KOPT-K1 (cell line): Measurements from ENCODE around the gene LENG8.

Experiments
- H3K27ac ChIP-seq: fragments of 200-600 bp; sonication (generic); 2 replicates; pipeline ENCODE4 v1.5.1; 2016; ENCODE audit warnings: antibody characterized with exemption, mild to moderate bottlenecking, low read depth, low read length; ENCODE audit not compliant: poor library complexity, severe bottlenecking
- H3K36me3 ChIP-seq: fragments of 200-600 bp; sonication (generic); 2 replicates; pipeline ENCODE4 v1.5.1; 2017; ENCODE audit warnings: antibody characterized with exemption, mild to moderate bottlenecking, low read length, moderate library complexity; ENCODE audit not compliant: insufficient read depth
- H3K9me3 ChIP-seq: fragments of 200-600 bp; sonication (generic); 2 replicates; pipeline ENCODE4 v1.5.1; 2017; ENCODE audit warnings: antibody characterized with exemption, low read length, mild to moderate bottlenecking; ENCODE audit not compliant: insufficient read depth, poor library complexity, severe bottlenecking

The LENG8 gene

DNA sequence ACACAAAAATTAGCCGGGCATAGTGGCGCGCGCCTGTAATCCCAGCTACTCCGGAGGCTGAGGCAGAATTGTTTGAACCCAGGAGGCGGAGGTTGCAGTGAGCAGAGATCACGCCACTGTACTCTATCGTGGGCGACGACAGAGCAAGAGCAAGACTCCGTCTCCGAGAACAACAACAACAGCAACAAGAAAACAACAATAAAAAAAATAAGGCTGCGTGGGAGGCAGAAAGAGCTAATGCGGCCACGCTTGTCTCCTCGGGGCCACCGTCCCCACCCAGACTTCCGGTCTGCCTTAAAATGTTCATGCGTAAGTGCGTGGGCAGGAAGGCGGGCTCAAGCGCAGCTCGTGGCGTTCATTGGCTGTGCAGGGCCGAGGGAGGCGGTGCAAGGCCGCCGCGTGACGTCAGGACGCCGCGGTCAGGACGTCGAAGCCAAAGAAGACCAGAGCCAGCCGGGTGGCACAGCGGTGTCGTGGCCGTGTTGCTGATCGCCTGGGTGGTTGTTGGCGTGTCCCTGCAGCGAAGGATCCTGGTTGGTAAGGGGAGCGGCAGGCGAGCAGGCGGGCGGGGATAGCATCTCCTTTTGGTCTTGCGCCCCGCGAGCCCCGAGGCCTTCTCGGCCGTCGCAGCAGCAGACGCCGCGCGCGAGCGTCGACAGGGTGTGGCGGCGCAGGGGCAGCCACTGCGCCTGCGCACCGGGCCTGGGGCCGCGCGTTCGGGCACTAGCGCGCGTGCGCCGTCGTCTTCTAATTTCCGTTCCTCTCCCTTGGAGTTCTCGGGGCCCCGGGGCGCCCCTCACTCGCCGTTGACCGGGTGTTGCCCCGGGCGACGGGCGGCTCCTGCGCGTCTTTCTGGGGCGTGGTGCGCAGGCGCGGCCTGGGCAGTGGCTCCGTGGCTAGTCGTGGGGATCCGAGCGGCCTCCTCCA lies at the start of gene LENG8:
Gene LENG8, plus strand, starts transcription at position 426 of the 927 bp plus-strand sequence. CDS start 2,146 bp downstream, outside the sequence.
- H3K9me3 ChIP-seq = no peaks in the 10 kb centered on the region
- H3K27ac ChIP-seq = peak within 1 kb of the TSS; percentile 89
- H3K36me3 ChIP-seq = peaks cover 51% of the 10 kb centered on the region

DNA sequence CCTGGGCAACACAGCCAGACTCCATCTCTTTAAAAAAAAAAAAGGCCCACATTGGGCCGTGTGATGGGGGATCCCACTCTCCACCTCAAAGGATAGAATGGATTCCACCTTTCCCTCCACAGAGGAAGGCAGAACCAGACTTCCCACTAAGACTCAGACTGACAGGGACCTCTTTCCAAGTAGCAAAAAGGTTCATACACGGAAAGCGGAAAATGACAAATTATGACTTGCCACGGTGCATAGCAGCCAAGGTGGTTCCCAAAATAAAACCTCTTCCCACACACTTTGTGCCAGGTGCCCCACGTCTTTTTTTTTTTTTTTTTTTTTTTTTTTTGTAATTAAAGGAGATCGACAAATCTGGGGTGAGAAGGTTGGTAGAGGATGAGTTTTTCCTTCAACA lies 48.1 kb upstream of the LENG8 start:
- H3K36me3 ChIP-seq = no peaks in the 10 kb centered on the region
- H3K9me3 ChIP-seq = no peaks in the 10 kb centered on the region
- no peak overlapping the region for H3K27ac ChIP-seq

DNA sequence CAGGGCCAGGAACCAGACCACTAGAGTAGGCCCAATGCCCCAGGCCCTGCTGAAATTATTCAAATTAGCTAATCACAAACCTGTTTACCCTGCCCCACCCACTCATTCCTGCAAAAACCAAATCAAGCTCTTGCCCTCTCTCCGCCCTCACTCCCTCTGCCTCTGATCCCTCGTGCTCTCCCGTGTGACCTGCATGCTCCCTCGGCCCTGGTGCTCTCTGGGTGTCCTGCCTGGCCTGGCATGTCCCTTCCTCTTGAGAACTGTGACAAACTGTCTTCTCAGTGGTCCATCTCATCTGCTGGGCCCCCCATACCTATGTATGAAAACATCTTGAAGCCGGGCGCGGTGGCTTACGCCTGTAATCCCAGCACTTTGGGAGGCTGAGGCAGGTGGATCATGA lies 45.9 kb upstream of the LENG8 start:
- H3K9me3 ChIP-seq = peaks cover 7% of the 10 kb centered on the region
- H3K27ac ChIP-seq = no peak overlapping the region
- H3K36me3 ChIP-seq = no peaks in the 10 kb centered on the region

DNA sequence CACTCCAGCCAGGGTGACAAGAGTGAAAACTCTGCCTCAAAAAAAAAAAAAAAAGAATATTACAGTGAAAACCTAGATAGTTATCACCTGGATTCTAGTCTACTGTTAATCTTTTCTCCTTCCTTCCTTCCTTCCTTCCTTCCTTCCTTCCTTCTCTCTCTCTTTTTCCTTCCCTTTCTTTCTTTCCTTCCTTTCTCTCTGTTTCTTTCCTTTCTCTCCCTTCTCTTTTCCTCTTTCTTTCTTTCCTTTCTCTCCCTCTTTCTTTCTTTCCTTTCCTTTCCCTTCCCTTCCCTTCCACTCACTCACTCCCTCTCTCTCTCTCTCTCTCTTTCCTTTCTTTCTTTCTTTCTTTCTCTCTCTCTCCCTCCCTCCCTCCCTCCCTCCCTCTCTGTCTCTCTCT lies 43.4 kb upstream of the LENG8 start:
- H3K36me3 ChIP-seq = no peaks in the 10 kb centered on the region
- H3K27ac ChIP-seq = no peak overlapping the region
- H3K9me3 ChIP-seq = peaks cover 16% of the 10 kb centered on the region

DNA sequence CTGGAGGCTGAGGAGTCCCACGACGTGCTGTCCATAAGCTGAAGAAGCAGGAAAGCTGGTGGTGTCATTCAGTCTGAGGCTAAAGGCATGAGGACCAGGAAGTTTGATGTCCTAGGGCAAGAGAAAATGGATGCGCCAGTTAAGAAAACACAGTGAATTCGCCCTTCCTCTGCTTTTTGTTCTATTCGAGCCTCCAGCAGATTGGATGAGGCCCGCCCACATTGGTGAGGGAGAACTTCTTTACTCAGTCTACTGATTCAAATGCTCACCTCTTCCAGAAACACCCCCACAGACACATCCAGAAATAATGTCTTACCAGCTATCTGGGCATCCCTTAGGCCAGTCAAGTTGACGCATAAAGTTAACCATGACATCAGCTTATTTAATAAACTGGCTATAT lies 41.2 kb upstream of the LENG8 start:
- Histone ChIP-seq H3K36me3 (no peaks in the 10 kb centered on the region), H3K27ac (no peak overlapping the region), H3K9me3 (peaks cover 16% of the 10 kb centered on the region)

DNA sequence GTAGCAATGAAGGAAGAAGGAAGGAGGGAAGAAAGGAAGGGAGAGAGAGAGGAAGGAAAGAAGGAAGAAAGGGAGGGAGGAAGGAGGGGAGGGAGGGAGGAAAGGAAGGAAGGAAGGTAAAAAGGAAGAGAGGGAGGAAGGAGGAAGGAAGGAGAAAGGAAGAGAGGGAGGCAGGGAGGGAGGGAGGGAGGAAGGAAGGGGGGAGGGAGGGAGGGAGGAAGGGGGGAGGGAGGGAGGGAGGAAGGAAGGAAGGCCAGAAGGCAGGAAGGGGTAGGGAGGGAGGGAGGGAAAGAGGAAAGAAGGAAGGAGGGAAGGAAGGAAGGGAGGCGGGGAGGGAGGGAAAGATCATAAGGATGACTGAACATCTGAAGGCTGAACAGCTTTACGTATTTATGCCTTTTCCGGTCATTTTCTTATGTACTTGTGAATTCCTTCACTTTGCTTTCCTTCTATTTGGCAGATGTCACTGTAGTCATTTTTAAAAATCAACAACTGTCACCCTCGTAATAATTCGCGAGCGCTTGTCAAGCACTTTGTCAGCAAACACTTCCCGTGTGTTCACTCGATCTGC lies 40.5 kb upstream of the LENG8 start:
- Histone ChIP-seq H3K9me3 (peaks cover 16% of the 10 kb centered on the region), H3K36me3 (no peaks in the 10 kb centered on the region), H3K27ac (no peak overlapping the region)

DNA sequence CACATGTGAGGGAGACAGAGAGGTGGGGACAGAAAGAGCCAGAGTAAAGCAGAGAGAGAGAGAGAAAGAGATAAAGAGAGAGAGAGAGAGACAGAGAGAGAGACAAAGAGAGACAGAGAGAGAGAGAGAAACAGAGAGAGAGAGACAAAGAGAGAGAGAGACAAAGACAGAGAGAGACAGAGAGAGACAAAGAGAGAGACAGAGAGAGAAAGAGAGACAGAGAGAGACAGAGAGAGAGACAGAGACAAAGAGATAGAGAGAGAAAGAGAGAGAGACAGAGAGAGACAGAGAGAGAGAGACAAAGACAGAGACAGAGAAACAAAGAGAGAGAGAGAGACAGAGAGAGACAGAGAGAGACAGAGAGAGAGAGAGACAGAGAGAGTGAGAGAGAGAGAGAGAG lies 38.0 kb upstream of the LENG8 start:
- no peaks in the 10 kb centered on the region for H3K36me3 ChIP-seq
- H3K27ac ChIP-seq = no peak overlapping the region
- peaks cover 16% of the 10 kb centered on the region for H3K9me3 ChIP-seq

DNA sequence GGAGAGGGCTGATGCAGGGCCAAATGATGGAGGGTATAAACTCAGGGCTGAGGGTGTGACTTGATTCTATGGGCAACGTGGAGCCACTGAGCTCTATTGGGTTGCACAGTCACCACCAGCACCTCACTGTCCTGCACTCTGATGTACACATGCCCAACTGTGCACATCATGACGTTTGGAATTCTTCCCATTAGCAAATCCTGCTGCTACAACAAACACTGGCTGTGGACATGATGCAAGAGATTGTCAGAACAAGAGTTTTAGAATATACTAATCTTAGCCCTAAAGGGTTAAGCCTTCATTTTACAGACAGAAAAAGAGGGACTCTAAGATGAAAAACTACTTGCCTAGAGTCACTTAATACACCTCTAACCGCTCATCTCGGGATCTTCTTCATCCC lies 36.1 kb upstream of the LENG8 start:
- Histone ChIP-seq H3K36me3 (no peaks in the 10 kb centered on the region), H3K27ac (no peak overlapping the region), H3K9me3 (peaks cover 11% of the 10 kb centered on the region)

DNA sequence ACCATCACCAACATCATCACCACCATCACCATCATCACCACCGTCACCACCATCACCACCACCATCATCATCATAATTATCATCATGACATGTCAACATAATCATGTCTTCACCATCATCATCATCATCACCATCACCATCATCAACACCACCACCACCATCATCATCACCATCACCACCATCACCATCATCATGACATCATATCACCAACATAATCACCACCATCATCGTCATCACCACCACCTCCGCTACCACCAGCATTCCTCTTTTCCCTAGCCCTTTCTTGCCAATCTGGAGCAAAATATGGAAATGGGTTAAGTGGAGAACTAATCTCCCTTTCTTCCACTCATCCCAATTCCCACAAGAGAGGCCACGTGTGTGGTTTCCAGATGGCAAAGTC lies 34.8 kb upstream of the LENG8 start:
- H3K27ac ChIP-seq = no peak overlapping the region
- H3K9me3 ChIP-seq = no peaks in the 10 kb centered on the region
- no peaks in the 10 kb centered on the region for H3K36me3 ChIP-seq

DNA sequence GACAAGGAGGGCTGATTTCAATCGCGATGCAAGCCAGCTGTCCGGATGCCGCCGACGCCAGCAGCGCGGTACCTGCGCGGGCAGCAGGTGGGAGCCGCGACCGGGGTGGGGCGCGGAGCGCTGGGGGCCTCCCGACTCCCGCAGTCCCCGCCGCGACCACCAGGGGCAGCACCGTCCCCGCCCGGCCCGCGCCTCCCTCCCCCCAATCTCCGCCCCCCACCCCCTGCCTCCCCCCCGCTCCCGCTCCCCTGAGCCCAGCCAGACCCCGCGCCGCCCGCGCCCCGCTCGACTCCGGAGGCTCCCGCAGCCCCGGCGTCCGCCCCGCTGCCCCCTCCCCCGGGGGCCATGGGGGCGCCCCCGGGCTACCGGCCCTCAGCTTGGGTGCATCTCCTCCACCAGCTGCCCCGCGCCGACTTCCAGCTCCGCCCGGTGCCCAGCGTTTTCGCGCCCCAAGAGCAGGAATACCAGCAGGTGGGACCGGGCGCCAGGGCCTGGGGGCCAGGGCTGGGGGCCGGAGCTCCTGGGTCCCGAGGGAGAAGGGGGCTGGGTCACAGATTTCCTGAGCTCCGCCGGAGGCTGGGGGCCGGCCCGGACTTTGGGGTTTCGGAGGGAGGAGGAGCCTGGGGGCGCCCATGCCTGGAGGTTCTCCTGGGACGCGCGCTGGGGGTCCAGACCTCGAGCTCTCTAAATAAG lies 33.6 kb upstream of the LENG8 start, which contains the start of gene TTYH1:
Gene TTYH1, plus strand, starts transcription at position 257 of the 693 bp plus-strand sequence. Its CDS starts 89 bp downstream, at position 346.
- no peaks in the 10 kb centered on the region for H3K9me3 ChIP-seq
- no peak within 1 kb of the TSS for H3K27ac ChIP-seq

DNA sequence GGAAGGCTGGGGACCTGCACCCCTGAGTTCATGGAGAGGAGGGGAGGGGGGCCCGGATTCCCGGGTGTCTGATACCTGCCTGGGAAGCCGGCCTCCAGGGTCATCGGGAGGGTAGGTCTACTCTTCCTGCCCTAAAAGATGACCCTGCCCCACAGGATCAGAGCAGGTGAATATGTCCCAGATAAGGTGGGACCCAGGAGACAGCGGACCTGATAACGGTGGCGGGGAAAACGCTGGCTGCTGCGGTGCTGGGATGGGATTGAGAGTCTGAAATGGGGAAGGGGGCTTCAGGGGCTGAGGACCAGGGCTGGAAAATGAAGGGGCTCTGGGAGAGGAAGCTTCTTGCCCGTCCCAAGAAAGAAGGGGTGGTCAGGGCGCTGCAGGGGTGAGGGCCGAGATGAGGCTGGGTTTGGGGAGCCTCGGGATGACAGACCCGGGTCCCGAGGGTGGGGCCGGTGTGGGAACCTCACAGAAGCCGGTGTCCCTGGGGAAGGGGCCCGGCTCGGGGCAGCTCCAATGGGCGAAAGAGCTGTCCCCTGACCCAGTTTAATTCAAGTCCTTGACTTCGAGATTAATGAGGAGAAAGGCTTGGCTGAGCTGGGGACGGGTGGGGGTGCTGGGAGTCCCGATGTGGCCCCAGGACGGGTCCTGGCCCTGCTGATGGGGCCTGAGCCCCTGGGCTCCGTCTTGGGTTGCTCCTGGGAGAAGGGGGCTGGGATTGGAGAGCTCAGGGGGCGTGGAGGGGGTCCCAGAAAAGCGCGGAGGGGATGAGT lies 32.9 kb upstream of the LENG8 start:
- Histone ChIP-seq H3K27ac (no peak overlapping the region), H3K9me3 (no peaks in the 10 kb centered on the region), H3K36me3 (no peaks in the 10 kb centered on the region)

More for the DNA sequence above, 33.6 kb upstream of the LENG8 start, which contains the start of gene TTYH1:
- no peaks in the 10 kb centered on the region for H3K36me3 ChIP-seq

DNA sequence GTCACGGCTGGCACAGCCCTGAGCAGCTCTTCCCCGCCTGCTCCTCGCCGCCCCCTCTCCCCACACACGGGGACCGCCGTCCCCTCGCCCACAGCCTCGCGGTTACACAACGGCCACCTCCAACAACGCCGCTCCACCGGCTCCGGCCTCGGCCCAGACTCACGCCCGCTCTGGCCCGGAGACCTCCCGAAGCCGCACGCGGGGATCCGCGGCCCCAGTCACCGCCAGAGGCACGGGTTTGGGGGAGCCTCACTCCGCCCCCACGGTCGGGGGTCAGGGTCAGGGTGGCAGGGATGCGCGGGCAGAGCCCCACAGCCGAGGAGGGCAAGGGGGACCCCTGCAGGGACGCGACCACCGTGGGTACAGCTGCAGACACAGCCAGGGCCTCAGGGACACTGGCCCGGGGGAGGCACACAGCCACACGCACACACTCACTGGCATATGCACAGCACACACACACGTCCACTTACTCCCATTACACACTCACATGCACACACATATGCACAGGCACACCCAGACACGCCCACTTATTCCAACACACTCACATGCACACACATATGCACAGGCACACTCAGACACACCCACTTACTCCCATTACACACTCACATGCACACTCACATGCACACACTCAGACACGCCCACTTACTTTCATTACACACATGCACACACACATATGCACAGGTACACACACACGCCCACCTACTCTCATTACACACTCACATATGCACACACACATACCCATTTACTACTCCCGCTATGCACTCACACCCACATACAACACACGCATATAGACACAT lies 32.1 kb upstream of the LENG8 start:
- no peaks in the 10 kb centered on the region for H3K36me3 ChIP-seq
- no peaks in the 10 kb centered on the region for H3K9me3 ChIP-seq
- H3K27ac ChIP-seq = no peak overlapping the region

DNA sequence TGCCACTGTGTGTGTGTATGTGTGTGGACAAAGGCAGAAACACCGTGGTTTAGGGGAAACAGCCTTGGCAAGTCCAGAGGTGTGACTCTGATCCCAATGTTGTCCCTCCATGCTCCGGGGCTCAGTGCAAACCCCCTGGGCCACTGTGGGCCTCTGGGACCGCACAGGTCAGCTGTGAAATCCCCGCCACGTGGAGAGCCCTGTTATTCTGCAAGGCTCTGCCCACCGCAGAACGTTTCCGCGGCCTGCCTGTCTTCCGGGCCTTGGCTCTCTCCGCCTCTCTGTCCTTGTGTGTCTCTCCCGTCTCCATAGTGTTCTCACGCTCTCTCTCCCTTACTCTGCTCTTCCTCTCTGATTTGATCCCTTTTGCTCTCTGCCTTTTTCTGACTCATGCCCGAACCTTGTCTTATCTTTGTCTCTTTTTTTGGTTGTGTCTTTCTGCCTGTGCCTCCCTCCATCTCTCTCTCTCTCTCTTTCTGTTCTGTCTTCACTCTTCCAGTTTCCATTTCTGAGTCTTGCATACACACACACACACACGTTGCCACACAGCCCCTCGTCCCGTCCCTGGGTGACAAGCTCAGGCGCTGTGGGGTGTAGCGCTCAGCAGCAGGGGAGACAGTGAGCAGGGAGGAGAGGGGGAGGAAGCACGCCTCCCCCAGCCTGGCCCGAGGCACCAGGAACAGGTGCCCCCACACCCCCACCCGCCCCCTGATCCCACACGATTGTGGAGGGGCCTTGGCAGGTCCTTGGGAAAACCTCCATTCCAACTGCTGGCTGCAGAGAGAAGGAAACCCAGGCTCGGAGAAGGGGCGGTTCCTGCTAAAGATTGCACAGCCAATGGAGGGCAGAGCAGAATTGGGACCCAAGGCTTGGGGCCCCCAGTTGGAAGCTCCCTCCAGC lies 30.7 kb upstream of the LENG8 start:
- Histone ChIP-seq H3K9me3 (no peaks in the 10 kb centered on the region), H3K36me3 (no peaks in the 10 kb centered on the region), H3K27ac (no peak overlapping the region)
